HFF-Myc (cell line): ENCODE data around the gene PTPMT1.
"Not testable (repeated sequence)": the region's sequence is repeated elsewhere in the genome, so short reads cannot be mapped to it uniquely, and the experiment has no call there.

Source experiments
- DNase-seq: peaks from one replicate; pipeline ENCODE4 v3.0.0-alpha.2; 2011; ENCODE audit warnings: low read depth; ENCODE audit errors: extremely low read depth
- H3K4me3 ChIP-seq: replicated peaks from 2 replicates; pipeline ENCODE4 v1.5.1; 2011; ENCODE audit warnings: low read depth, mild to moderate bottlenecking, control low read depth, low read length
- CTCF ChIP-seq: IDR thresholded peaks from 2 replicates; pipeline ENCODE4 v1.5.1; 2012; ENCODE audit warnings: mild to moderate bottlenecking, low read depth, low read length, control low read depth; ENCODE audit errors: missing control alignments

The PTPMT1 gene

GRCh38 chr11:47565340-47566148, at the start of gene PTPMT1:
Gene PTPMT1, plus strand, starts transcription at chr11:47565599. Its CDS starts 24 bp downstream, at chr11:47565623.
- DNase-seq: no peak
- no peak for TF ChIP-seq CTCF
- H3K4me3 ChIP-seq: peak within 1 kb of the TSS; percentile 95

- H3K4me3 ChIP-seq: no peak overlapping the region
- no peak for TF ChIP-seq CTCF
- DNase-seq: no peak
These were observed 49.2 kb upstream of the PTPMT1 start for GRCh38 chr11:47516155-47516554.

GRCh38 chr11:47516984-47517853, 48.2 kb upstream of the PTPMT1 start:
- TF ChIP-seq CTCF: no peak
- H3K4me3 ChIP-seq: no peak overlapping the region
- no peak for DNase-seq

GRCh38 chr11:47518212-47518964, 47.0 kb upstream of the PTPMT1 start:
- no peak for TF ChIP-seq CTCF
- H3K4me3 ChIP-seq: no peak overlapping the region
- DNase-seq: no peak

- DNase-seq: peak; percentile 55
- no peak overlapping the region for H3K4me3 ChIP-seq
- no peak for TF ChIP-seq CTCF
These were observed 41.7 kb upstream of the PTPMT1 start for GRCh38 chr11:47523490-47524225.

- no peak for TF ChIP-seq CTCF
- DNase-seq: no peak
- H3K4me3 ChIP-seq: no peak overlapping the region
These were observed 41.0 kb upstream of the PTPMT1 start for GRCh38 chr11:47524291-47524874.

GRCh38 chr11:47526032-47526431, 39.4 kb upstream of the PTPMT1 start:
- H3K4me3 ChIP-seq, DNase-seq: not testable (repeated sequence)
